Measurements from ENCODE around the gene ARHGAP24. TPM values are rescaled to one million over a fixed set of nuclear protein-coding genes. Genes with fewer than 3 reads are reported as not detected.

ARHGAP24 gene
- total RNA-seq, 1 donor from 2014 or later = 48.6 TPM

GRCh38 chr4:85688055-85688740 is 213.2 kb downstream of the ARHGAP24 start:
- no peak for DNase-seq (ENCODE audit: low spot score)

- no peak for DNase-seq (ENCODE audit: low spot score)
These were observed 221.7 kb downstream of the ARHGAP24 start for GRCh38 chr4:85696661-85697060.

- DNase-seq (ENCODE audit: low spot score) = no peak
These were observed 222.9 kb downstream of the ARHGAP24 start for GRCh38 chr4:85697854-85698253.

- no peak for DNase-seq (ENCODE audit: low spot score)
These were observed 225.4 kb downstream of the ARHGAP24 start for GRCh38 chr4:85700362-85700761.

- no peak for DNase-seq (ENCODE audit: low spot score)
These were observed 226.9 kb downstream of the ARHGAP24 start for GRCh38 chr4:85701861-85702321.

- DNase-seq (ENCODE audit: low spot score) = no peak
These were observed 228.1 kb downstream of the ARHGAP24 start for GRCh38 chr4:85703096-85703495.

- no peak for DNase-seq (ENCODE audit: low spot score)
These were observed 232.7 kb downstream of the ARHGAP24 start for GRCh38 chr4:85707611-85708010.

GRCh38 chr4:85708468-85708867 is 233.5 kb downstream of the ARHGAP24 start:
- DNase-seq (ENCODE audit: low spot score) = no peak

GRCh38 chr4:85713005-85713404 is 238.1 kb downstream of the ARHGAP24 start:
- no peak for DNase-seq (ENCODE audit: low spot score)

GRCh38 chr4:85715991-85716737 is 241.2 kb downstream of the ARHGAP24 start:
- DNase-seq (ENCODE audit: low spot score) = no peak

GRCh38 chr4:85717351-85717750 is 242.4 kb downstream of the ARHGAP24 start:
- no peak for DNase-seq (ENCODE audit: low spot score)

- DNase-seq (ENCODE audit: low spot score) = no peak
These were observed 242.9 kb downstream of the ARHGAP24 start for GRCh38 chr4:85717847-85718246.

- DNase-seq (ENCODE audit: low spot score) = no peak
These were observed 245.8 kb downstream of the ARHGAP24 start for GRCh38 chr4:85720735-85721134.

GRCh38 chr4:85722401-85722800 is 247.5 kb downstream of the ARHGAP24 start:
- DNase-seq (ENCODE audit: low spot score) = no peak

GRCh38 chr4:85722807-85723206 is 247.9 kb downstream of the ARHGAP24 start:
- no peak for DNase-seq (ENCODE audit: low spot score)

GRCh38 chr4:85724791-85725563 is 250.0 kb downstream of the ARHGAP24 start:
- no peak for DNase-seq (ENCODE audit: low spot score)

GRCh38 chr4:85725721-85726170 is 250.8 kb downstream of the ARHGAP24 start:
- DNase-seq (ENCODE audit: low spot score) = no peak

GRCh38 chr4:85726555-85726954 is 251.6 kb downstream of the ARHGAP24 start:
- no peak for DNase-seq (ENCODE audit: low spot score)

- no peak for DNase-seq (ENCODE audit: low spot score)
These were observed 253.5 kb downstream of the ARHGAP24 start for GRCh38 chr4:85728464-85728863.

GRCh38 chr4:85732124-85732523 is 257.2 kb downstream of the ARHGAP24 start:
- DNase-seq (ENCODE audit: low spot score) = no peak

GRCh38 chr4:85733798-85734197 is 258.8 kb downstream of the ARHGAP24 start:
- DNase-seq (ENCODE audit: low spot score) = no peak

GRCh38 chr4:85734424-85734831 is 259.5 kb downstream of the ARHGAP24 start:
- no peak for DNase-seq (ENCODE audit: low spot score)
